Lung (tissue), 12 donors: ENCODE results near the gene ADAM12. TPM values are rescaled to one million over a fixed set of nuclear protein-coding genes. Genes with fewer than 3 reads are reported as not detected.

Experiments used
- ATAC-seq: fragments of 200-7000 bp; cut with Tn5 transposase; one replicate; pipeline ENCODE4 v1.9.1; 2020; ENCODE audit warnings: moderate number of reproducible peaks; ENCODE audit not compliant: insufficient read depth, low FRiP score
- DNase-seq, 3 donors: peaks; one replicate each; pipeline ENCODE4 v3.0.0-alpha.2; 2013 to 2017
- H3K27ac ChIP-seq, 2 donors: one replicate each; pipeline ENCODE4 v1.5.1; 2013; ENCODE audit warnings: mild to moderate bottlenecking in 2 of 2, moderate library complexity in 2 of 2, control low read depth in 1 of 2, inconsistent platforms in 1 of 2, low read depth in 1 of 2, low read length in 1 of 2
- H3K27me3 ChIP-seq, 3 donors: one replicate each; pipeline ENCODE4 v1.5.1; 2013; ENCODE audit warnings: low read length in 2 of 3; ENCODE audit not compliant: control insufficient read depth in 3 of 3, insufficient read depth in 3 of 3
- H3K36me3 ChIP-seq, 4 donors: one replicate each; pipeline ENCODE4 v1.5.1; 2013; ENCODE audit warnings: low read length in 4 of 4, mild to moderate bottlenecking in 1 of 4, moderate library complexity in 1 of 4; ENCODE audit not compliant: control insufficient read depth in 4 of 4, insufficient read depth in 4 of 4
- H3K4me1 ChIP-seq, 5 donors: one replicate each; pipeline ENCODE4 v1.5.1; 2013; ENCODE audit warnings: low read length in 5 of 5, mild to moderate bottlenecking in 2 of 5, moderate library complexity in 1 of 5; ENCODE audit not compliant: control insufficient read depth in 5 of 5, insufficient read depth in 5 of 5
- H3K4me3 ChIP-seq: one replicate; pipeline ENCODE4 v1.5.1; 2013; ENCODE audit warnings: mild to moderate bottlenecking, control low read depth, moderate library complexity
- H3K9ac ChIP-seq, 2 donors: one replicate each; pipeline ENCODE4 v1.5.1; 2013; ENCODE audit warnings: low read length in 2 of 2, control low read depth in 1 of 2; ENCODE audit not compliant: insufficient read depth in 1 of 2
- H3K9me3 ChIP-seq, 4 donors: one replicate each; pipeline ENCODE4 v1.5.1; 2013; ENCODE audit warnings: low read length in 3 of 4, mild to moderate bottlenecking in 1 of 4, moderate library complexity in 1 of 4; ENCODE audit not compliant: control insufficient read depth in 4 of 4, insufficient read depth in 3 of 4
- WGBS, 2 donors: extraction: QIAGEN DNeasy Blood & Tissue Kit; methylation state at CpG; one replicate each; pipeline ENCODE4 v1.1.7; 2013; 5-methylcytosine and 5-hydroxymethylcytosine counted together
- polyA plus RNA-seq, 2 donors: library from polyadenylated mRNA; stranded (reverse); fragments of 200-250 nt; gene quantifications; one replicate each; pipeline ENCODE4 v1.2.1, GENCODE V29; 2013
- total RNA-seq, 2 donors: library from RNA; depleted of rRNA in 1 of 2; stranded (reverse); fragments of >200 nt in 1 of 2; gene quantifications; one replicate each; pipeline ENCODE4 v1.2.1, GENCODE V29; 2014 to 2021
- TF ChIP-seq, protein P1 (sequence below): IDR thresholded peaks from 2 replicates; pipeline ENCODE4 v1.5.1; 2012; ENCODE audit warnings: mild to moderate bottlenecking; ENCODE audit errors: control extremely low read depth, extremely low read depth
- donor health status: control.
- donor health status: control.
- donor health status: Bipolar disorder and iron deficiency.
- donor health status: healthy.
- donor health status: DM: yes; HTN: yes; CAD: no.

Gene ADAM12
- total and polyA plus RNA-seq, 4 donors = 0.16 to 5.8 (median 0.85) TPM

GRCh38 chr10:126221874-126222273 is 166.4 kb downstream of the ADAM12 start:
- Histone ChIP-seq H3K27me3 (no peaks in the 10 kb centered on the region), H3K36me3 (no peaks in the 10 kb centered on the region), H3K4me1 (peaks cover 0 to 15% (median 0%) of the 10 kb centered on the region in 5 donors), H3K27ac (no peak overlapping the region), H3K9me3 (no peaks in the 10 kb centered on the region), H3K9ac (no peak overlapping the region), H3K4me3 (no peak overlapping the region)
- 93 to 96% methylated on average over 5 of the region's 5 CpGs for WGBS, 2 donors
- ATAC-seq (no peak), DNase-seq (no peak)
- TF ChIP-seq, protein P1, sequence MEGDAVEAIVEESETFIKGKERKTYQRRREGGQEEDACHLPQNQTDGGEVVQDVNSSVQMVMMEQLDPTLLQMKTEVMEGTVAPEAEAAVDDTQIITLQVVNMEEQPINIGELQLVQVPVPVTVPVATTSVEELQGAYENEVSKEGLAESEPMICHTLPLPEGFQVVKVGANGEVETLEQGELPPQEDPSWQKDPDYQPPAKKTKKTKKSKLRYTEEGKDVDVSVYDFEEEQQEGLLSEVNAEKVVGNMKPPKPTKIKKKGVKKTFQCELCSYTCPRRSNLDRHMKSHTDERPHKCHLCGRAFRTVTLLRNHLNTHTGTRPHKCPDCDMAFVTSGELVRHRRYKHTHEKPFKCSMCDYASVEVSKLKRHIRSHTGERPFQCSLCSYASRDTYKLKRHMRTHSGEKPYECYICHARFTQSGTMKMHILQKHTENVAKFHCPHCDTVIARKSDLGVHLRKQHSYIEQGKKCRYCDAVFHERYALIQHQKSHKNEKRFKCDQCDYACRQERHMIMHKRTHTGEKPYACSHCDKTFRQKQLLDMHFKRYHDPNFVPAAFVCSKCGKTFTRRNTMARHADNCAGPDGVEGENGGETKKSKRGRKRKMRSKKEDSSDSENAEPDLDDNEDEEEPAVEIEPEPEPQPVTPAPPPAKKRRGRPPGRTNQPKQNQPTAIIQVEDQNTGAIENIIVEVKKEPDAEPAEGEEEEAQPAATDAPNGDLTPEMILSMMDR = no peak

DNA sequence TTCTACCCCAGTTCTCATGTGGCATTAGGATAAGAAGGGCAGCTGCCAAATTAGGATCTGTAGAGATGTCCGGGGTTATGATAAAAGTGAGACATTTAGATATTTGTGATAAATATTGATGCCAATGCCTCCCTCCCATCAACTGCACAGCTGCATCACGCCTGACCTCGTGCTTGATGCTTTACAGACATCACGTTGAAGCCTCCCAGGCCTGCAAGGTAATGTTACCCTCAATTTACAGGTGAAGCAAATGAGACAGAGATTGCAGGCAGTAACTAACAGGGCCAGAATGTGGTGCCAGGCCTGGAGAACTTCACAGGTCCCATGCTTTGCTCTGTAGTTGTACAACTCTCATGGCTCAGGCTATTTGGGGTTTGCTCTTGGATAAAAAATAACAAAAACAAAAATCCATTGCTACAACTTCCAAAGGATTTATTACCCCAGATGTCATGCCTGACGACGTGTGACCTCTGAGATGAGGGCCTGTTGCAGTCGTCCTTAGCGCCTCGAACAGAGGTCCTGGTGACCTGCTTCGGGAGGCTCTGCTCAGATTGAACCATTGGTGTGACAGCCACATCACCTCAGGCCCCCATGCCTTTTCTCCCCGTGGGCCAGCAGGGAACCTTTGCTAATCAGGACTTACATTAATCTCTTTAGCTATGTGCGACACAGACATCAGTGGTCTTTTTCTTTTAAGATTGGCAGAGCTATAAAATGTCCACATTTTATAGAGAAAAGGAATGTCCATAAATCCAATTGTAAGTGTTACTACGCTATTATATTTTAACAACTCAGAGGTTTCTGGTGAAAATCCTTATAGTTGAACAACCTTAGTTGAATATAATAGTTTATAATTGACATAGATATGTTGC is 169.3 kb downstream of the ADAM12 start:
- H3K27ac ChIP-seq = no peak overlapping the region
- ATAC-seq (no peak), DNase-seq (no peak)
- no peaks in the 10 kb centered on the region for H3K9me3 ChIP-seq
- H3K27me3 ChIP-seq = no peaks in the 10 kb centered on the region
- H3K4me3 ChIP-seq = no peak overlapping the region
- H3K9ac ChIP-seq = no peak overlapping the region
- TF ChIP-seq, protein P1 = no peak
- H3K36me3 ChIP-seq = no peaks in the 10 kb centered on the region
- WGBS, 2 donors = 77 to 78% methylated on average over 13 of the region's 13 CpGs
- H3K4me1 ChIP-seq = peaks cover 0 to 32% (median 8%) of the 10 kb centered on the region in 5 donors

DNA sequence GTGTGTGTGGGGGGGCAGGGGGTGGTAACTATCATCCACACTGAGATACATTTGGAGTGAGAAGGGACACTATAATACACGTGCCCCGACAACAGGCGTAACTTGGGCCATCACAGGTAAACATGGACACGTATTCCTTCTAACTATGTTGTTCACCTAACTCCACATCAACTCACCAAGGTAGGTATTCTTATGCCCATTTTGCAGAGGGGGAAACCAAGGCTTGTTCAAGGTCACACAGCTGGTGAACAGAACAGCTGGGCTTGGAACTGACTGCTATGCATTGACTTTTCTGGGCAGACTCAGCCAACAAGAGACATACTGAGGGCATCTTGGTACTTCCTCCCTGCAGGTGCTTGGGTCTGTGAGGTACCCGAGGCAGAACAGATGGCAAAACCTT is 170.1 kb downstream of the ADAM12 start:
- Histone ChIP-seq H3K9ac (no peak overlapping the region), H3K27ac (no peak overlapping the region), H3K4me1 (peaks cover 0 to 27% (median 8%) of the 10 kb centered on the region in 5 donors), H3K36me3 (no peaks in the 10 kb centered on the region), H3K27me3 (no peaks in the 10 kb centered on the region), H3K4me3 (no peak overlapping the region), H3K9me3 (no peaks in the 10 kb centered on the region)
- DNase-seq = no peak
- WGBS, 2 donors = 91 to 93% methylated on average over 5 of the region's 5 CpGs
- ATAC-seq = no peak
- TF ChIP-seq, protein P1 = no peak
